NCI-H510A treated with DMSO at 0.1 percent for 48 hours (cell line): Measurements from ENCODE around the gene MMP25.

Experiments used
- DNase-seq: peaks from one replicate; lab custom pipeline; 2025; lab: John Stamatoyannopoulos, UW

The MMP25 gene

GRCh38 chr16:3045758-3046640, at the start of gene MMP25:
MMP25 (plus strand) TSS chr16:3046561; CDS start chr16:3046918, 357 bp downstream.
- no peak for DNase-seq

- no peak for DNase-seq
Observed at GRCh38 chr16:2999929-3000328, 46.4 kb upstream of the MMP25 start.

GRCh38 chr16:3000540-3000939, 45.8 kb upstream of the MMP25 start:
- DNase-seq, result no peak

GRCh38 chr16:3001316-3001715, 45.0 kb upstream of the MMP25 start:
- DNase-seq, result no peak

GRCh38 chr16:3003582-3004270, 42.6 kb upstream of the MMP25 start:
- DNase-seq, result peak; percentile 88

- peak; percentile 7 for DNase-seq
Observed at GRCh38 chr16:3004319-3004718, 42.0 kb upstream of the MMP25 start.

GRCh38 chr16:3004781-3005284, 41.5 kb upstream of the MMP25 start:
- peak; percentile 23 for DNase-seq

GRCh38 chr16:3007059-3007956, 39.1 kb upstream of the MMP25 start:
- DNase-seq, result no peak

GRCh38 chr16:3007957-3008689, 38.2 kb upstream of the MMP25 start:
- peak; percentile 7 for DNase-seq

- DNase-seq, result no peak
Observed at GRCh38 chr16:3008690-3009037, 37.7 kb upstream of the MMP25 start.

GRCh38 chr16:3009568-3010390, 36.6 kb upstream of the MMP25 start:
- peak; percentile 13 for DNase-seq

- DNase-seq, result no peak
Observed at GRCh38 chr16:3010510-3010909, 35.9 kb upstream of the MMP25 start.

GRCh38 chr16:3012246-3012645, 34.1 kb upstream of the MMP25 start:
- peak; percentile 45 for DNase-seq

- peak; percentile 75 for DNase-seq
Observed at GRCh38 chr16:3012828-3013420, 33.4 kb upstream of the MMP25 start, which contains the start of gene CLDN9. CLDN9 (plus strand) TSS chr16:3012923; CDS start chr16:3013363, 440 bp downstream.

- no peak for DNase-seq
Observed at GRCh38 chr16:3013491-3013951, 32.8 kb upstream of the MMP25 start.

GRCh38 chr16:3013998-3014690, 32.2 kb upstream of the MMP25 start:
- DNase-seq, result no peak

- DNase-seq, result no peak
Observed at GRCh38 chr16:3014971-3015370, 31.4 kb upstream of the MMP25 start.

- no peak for DNase-seq
Observed at GRCh38 chr16:3015865-3016521, 30.4 kb upstream of the MMP25 start.

- DNase-seq, result no peak
Observed at GRCh38 chr16:3017344-3017743, 29.0 kb upstream of the MMP25 start.
